ENCODE data around the gene PHOSPHO1. TPM values are rescaled to one million over a fixed set of nuclear protein-coding genes. Genes with fewer than 3 reads are reported as not detected.
"Not testable (repeated sequence)": the region's sequence is repeated elsewhere in the genome, so short reads cannot be mapped to it uniquely, and the experiment has no call there.

The PHOSPHO1 gene
- total and polyA plus RNA-seq, 2 experiments from 2014 or later, result 0.54 TPM; not detected in 1

DNA sequence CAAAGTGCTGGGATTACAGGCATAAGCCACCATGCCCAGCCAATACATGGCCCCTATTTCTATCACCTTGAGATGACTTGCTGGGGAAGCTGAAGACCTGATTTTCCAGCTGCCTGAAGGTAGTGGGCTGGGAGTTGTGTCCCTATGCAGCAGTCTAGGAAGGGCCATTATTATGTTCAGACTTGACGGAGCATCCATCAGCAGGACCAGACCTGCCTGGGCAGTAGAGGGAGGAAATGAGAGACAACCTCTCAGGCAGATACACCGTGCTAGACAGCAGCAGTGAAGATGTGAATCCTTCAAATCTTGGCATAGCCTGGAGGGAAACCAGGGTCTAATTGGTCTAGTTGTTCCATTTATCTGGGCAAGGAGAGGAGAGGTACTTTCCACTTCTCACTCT, 35.6 kb upstream of the PHOSPHO1 start:
- H3K36me3 ChIP-seq (replicated peaks; ENCODE audit: insufficient read depth, low read depth), result no peaks in the 10 kb centered on the region
- H3K27ac ChIP-seq, result no peak overlapping the region
- TF ChIP-seq, protein P1, sequence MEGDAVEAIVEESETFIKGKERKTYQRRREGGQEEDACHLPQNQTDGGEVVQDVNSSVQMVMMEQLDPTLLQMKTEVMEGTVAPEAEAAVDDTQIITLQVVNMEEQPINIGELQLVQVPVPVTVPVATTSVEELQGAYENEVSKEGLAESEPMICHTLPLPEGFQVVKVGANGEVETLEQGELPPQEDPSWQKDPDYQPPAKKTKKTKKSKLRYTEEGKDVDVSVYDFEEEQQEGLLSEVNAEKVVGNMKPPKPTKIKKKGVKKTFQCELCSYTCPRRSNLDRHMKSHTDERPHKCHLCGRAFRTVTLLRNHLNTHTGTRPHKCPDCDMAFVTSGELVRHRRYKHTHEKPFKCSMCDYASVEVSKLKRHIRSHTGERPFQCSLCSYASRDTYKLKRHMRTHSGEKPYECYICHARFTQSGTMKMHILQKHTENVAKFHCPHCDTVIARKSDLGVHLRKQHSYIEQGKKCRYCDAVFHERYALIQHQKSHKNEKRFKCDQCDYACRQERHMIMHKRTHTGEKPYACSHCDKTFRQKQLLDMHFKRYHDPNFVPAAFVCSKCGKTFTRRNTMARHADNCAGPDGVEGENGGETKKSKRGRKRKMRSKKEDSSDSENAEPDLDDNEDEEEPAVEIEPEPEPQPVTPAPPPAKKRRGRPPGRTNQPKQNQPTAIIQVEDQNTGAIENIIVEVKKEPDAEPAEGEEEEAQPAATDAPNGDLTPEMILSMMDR (IDR thresholded peaks at IDR 0.05; ENCODE audit: poor library complexity), result no peak
- TF ChIP-seq EZH2 (IDR thresholded peaks at IDR 0.05; ENCODE audit: borderline replicate concordance) (no peak), EZH2phosphoT487 (IDR thresholded peaks at IDR 0.05; ENCODE audit: low read depth, severe bottlenecking, unreplicated experiment) (no peak)
- no peaks in the 10 kb centered on the region for H3K79me2 ChIP-seq
- no peak overlapping the region for H3K4me2 ChIP-seq
- no peak overlapping the region for H3K4me3 ChIP-seq
- no peak for DNase-seq (ENCODE audit: low spot score)
- WGBS (ENCODE audit: low lambda C conversion rate, missing lambda C conversion rate), result 77% methylated on average over 2 of the region's 2 CpGs
- no peaks in the 10 kb centered on the region for H3K4me1 ChIP-seq (ENCODE audit: insufficient read depth)
- H3K9me3 ChIP-seq (ENCODE audit: low read depth), result no peaks in the 10 kb centered on the region
- H3K27me3 ChIP-seq, result no peaks in the 10 kb centered on the region
- H2AFZ ChIP-seq, result no peak overlapping the region
- H4K20me1 ChIP-seq (ENCODE audit: insufficient read depth, poor library complexity, severe bottlenecking), result no peaks in the 10 kb centered on the region
- H3K9me2 ChIP-seq (replicated peaks; ENCODE audit: insufficient read depth), result no peaks in the 10 kb centered on the region

DNA sequence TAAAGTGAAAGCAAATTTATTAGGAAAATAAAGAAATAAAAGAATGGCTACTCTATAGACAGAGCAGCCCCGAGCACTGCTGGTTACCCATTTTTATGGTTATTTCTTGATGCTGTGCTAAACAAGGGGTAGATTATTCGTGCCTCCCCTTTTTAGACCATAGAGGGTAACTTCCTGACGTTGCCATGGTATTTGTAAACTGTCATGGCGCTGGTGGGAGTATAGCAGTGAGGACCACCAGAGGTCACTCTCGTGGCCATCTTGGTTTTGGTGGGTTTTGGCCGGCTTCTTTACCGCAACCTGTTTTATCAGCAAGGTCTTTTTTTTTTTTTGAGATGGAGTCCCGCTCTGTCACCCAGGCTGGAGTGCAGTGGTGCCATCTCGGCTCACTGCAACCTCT, 31.0 kb upstream of the PHOSPHO1 start:
- not testable (repeated sequence) for H3K27me3 ChIP-seq; H3K9me3 ChIP-seq (ENCODE audit: low read depth); H3K4me1 ChIP-seq (ENCODE audit: insufficient read depth); DNase-seq (ENCODE audit: low spot score); H4K20me1 ChIP-seq (ENCODE audit: insufficient read depth, poor library complexity, severe bottlenecking); H3K4me3 ChIP-seq; H2AFZ ChIP-seq; H3K4me2 ChIP-seq; H3K36me3 ChIP-seq (replicated peaks; ENCODE audit: insufficient read depth, low read depth); H3K9me2 ChIP-seq (replicated peaks; ENCODE audit: insufficient read depth); H3K27ac ChIP-seq; H3K79me2 ChIP-seq
- WGBS (ENCODE audit: low lambda C conversion rate, missing lambda C conversion rate), result 90% methylated on average over 9 of the region's 9 CpGs

DNA sequence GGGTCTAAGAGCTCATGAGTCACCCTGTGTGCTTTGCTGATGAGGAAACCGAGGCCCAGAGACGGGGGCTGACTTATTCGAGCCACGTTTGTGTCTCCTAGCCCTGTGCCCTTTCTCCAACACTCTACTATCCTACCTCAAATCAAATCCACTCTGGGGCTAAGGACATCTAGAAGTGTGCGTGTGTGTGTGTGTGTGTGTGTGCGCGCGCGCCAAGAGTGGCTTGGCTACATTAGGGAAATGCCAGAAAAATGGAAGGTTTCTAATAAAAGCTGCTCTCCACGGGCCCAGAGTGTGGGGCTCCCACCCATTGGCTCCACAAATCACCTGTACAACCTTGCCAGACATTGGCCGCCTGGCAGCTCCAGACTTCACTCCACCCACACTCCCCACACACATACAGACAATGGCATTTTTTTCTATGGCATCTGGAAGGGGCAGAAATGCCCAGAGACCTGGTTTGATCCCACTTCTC, 30.3 kb upstream of the PHOSPHO1 start:
- 60% methylated on average over 11 of the region's 11 CpGs for WGBS (ENCODE audit: low lambda C conversion rate, missing lambda C conversion rate)
- Histone ChIP-seq H2AFZ (peak overlapping the region; percentile 84), H3K36me3 (replicated peaks; ENCODE audit: insufficient read depth, low read depth) (no peaks in the 10 kb centered on the region), H4K20me1 (ENCODE audit: insufficient read depth, poor library complexity, severe bottlenecking) (no peaks in the 10 kb centered on the region), H3K27ac (peak overlapping the region; percentile 79), H3K4me2 (peak overlapping the region; percentile 82), H3K4me3 (peak overlapping the region; percentile 26), H3K9me3 (ENCODE audit: low read depth) (no peaks in the 10 kb centered on the region), H3K4me1 (ENCODE audit: insufficient read depth) (no peaks in the 10 kb centered on the region), H3K27me3 (no peaks in the 10 kb centered on the region), H3K9me2 (replicated peaks; ENCODE audit: insufficient read depth) (no peaks in the 10 kb centered on the region), H3K79me2 (no peaks in the 10 kb centered on the region)
- TF ChIP-seq EZH2phosphoT487 (IDR thresholded peaks at IDR 0.05; ENCODE audit: low read depth, severe bottlenecking, unreplicated experiment), result no peak
- TF ChIP-seq EZH2 (IDR thresholded peaks at IDR 0.05; ENCODE audit: borderline replicate concordance), result no peak
- TF ChIP-seq, protein P1 (IDR thresholded peaks at IDR 0.05; ENCODE audit: poor library complexity), result no peak
- DNase-seq (ENCODE audit: low spot score), result no peak

DNA sequence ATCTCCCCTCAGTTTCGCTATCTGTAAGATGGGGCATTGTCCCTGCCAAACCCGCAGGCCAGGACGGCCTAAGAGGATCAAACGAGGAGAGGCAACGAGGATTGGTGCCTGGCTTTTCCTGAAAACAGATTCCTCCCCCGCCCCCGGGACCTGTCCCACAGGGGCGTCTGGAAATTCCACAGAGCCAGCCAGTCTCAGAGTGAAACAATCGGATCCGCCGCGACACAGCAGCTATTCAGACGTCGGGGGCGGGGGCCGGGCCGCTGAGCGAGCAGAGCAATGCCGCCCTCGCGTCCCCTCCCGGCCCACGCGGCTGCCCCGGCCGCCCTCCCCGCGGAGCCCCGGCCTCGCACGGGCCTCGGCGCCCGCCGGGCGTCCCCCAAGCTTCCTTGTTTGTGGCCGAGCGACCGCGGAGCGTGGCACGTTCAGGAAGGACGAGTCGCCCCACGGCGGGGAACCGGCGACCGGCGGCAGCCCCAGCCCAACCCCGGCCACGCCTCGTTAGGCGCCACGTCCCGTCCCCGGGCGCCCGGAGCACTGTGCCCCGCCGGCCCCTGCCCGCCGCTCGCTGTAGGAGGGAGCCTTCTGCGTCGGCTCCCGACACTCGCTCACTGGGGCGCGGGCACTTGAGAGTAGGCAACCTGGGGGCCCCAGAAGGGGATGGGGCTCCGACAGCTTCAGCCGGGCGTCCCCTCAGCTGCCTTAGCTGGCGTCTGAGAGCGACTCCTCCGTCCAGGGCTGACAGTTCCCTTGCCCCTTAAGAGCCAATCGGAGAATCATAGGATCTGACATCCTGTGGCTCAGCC, 29.6 kb upstream of the PHOSPHO1 start:
- DNase-seq (ENCODE audit: low spot score), result peak; percentile 76
- H3K9me2 ChIP-seq (replicated peaks; ENCODE audit: insufficient read depth), result no peaks in the 10 kb centered on the region
- no peaks in the 10 kb centered on the region for H4K20me1 ChIP-seq (ENCODE audit: insufficient read depth, poor library complexity, severe bottlenecking)
- no peaks in the 10 kb centered on the region for H3K36me3 ChIP-seq (replicated peaks; ENCODE audit: insufficient read depth, low read depth)
- H3K4me1 ChIP-seq (ENCODE audit: insufficient read depth), result no peaks in the 10 kb centered on the region
- peak overlapping the region; percentile 82 for H3K4me2 ChIP-seq
- peak overlapping the region; percentile 26 for H3K4me3 ChIP-seq
- H3K27ac ChIP-seq, result peak overlapping the region; percentile 79
- no peaks in the 10 kb centered on the region for H3K9me3 ChIP-seq (ENCODE audit: low read depth)
- WGBS (ENCODE audit: low lambda C conversion rate, missing lambda C conversion rate), result 2% methylated on average over 60 of the region's 77 CpGs
- TF ChIP-seq EZH2phosphoT487 (IDR thresholded peaks at IDR 0.05; ENCODE audit: low read depth, severe bottlenecking, unreplicated experiment), result no peak
- no peaks in the 10 kb centered on the region for H3K79me2 ChIP-seq
- peak overlapping the region; percentile 84 for H2AFZ ChIP-seq
- no peaks in the 10 kb centered on the region for H3K27me3 ChIP-seq

Data from hepatocyte (in vitro differentiated cells).